Germinal center (tissue), 1 donor: ENCODE measurements around the gene PLXNA2.

Experiments used
- DNase-seq: peaks from one replicate; pipeline ENCODE4 v3.0.0; 2012; ENCODE audit warnings: mixed read lengths, low spot score

The PLXNA2 gene

DNA sequence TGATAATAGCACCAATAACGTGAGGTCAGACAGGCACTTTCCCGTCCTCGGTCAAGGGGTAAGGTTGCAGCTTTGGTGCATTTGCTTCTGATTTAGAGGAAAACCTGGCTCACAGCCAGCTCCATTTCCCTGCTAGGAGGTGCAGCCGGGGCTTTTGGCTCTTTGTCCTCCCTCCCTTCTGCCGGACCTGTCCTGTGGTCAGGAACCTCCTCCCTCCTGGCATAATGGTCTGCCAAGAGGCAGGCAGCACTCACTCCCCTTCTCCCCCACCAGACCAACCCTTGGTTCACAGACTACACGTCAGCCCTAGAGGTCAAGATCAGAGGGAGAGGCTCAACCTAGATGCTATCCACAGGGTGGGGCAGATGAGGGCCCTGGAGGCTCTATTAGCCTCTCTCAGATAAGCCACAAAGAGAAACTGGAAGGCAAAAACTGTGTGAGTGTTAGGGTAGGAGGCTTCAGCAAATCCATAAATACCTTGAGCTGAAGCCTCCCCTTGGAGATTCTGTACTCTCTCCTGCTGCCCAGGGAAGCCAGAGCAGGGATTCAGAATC is 64.8 kb downstream of the PLXNA2 start:
- no peak for DNase-seq

DNA sequence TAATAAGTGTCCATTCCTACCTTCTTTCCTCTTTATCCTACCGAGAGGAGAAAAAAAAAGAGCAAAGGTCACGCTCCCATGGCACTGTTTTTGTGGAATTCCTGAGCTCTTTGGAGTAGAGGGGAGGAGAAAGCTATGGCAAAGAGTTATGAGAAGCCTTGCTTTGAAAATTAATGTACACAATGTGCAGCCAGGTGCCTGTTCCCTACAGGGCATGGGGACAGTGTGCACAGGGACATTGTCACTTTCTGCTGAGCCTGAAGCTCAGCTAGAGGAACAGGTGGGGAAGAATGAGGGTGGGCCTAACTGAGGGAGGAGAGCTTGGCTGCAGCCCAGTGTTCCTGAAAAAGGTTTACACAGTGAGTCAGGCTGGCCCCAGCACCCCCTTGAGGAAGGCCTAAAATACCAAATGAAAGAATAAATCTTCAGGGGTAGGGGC is 66.1 kb downstream of the PLXNA2 start:
- DNase-seq = no peak

DNA sequence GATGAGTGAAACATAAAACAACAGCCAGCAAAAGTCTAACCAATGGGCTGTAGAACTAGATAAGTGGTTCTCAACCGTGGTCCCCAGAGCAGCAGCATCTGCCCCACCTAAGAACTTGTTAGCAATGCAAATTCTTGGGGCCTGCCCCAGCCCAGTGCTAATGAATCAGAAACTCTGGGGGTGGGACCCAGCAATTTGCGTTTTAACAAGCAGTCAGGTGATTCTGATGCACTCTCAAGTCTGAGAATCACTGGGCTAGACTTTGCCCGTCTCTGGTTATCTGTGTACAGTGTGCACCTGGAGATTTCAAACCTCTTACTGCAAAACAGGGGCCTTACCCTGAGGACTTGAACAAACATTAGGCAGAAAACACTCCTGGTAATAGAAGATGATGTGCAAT is 66.5 kb downstream of the PLXNA2 start:
- DNase-seq = peak; percentile 35

DNA sequence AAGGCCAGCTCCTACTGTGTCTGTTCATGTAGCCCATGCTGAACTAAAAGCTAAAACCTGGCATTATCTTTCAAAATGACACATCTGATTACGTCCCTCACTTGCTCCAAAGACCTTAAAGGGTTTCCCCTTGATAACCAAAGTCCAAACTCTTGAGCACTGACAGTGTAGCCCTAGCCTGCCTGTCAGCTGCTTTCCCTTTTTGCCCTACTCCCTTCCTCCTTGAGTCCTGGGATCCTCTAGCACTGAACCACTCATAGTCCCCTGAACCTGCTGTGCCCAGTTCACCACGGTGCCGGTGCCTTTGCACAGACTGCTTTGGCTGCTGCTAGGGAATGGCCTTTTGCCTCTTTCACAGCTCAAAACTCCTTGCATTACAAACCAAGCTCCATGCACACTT is 67.5 kb downstream of the PLXNA2 start:
- no peak for DNase-seq

DNA sequence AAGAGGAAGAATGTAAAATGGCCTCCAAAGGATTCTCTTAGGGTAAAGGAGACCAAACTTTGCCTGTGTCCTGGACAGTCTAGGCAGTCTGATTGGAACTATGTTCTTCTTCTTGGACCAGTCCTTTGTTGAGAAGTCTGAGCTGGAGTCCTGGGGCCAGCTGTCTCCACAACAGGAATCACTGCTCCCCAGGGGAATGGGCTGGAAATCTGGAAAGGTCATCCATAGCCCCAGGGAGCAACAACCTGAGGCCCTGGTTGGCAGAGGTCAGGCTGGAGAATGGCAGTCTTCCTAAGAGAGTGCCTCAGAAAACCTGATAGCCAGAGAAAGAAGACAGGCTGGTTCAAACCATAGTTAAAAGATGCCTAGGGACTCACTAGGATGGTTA is 68.7 kb downstream of the PLXNA2 start:
- DNase-seq = no peak

DNA sequence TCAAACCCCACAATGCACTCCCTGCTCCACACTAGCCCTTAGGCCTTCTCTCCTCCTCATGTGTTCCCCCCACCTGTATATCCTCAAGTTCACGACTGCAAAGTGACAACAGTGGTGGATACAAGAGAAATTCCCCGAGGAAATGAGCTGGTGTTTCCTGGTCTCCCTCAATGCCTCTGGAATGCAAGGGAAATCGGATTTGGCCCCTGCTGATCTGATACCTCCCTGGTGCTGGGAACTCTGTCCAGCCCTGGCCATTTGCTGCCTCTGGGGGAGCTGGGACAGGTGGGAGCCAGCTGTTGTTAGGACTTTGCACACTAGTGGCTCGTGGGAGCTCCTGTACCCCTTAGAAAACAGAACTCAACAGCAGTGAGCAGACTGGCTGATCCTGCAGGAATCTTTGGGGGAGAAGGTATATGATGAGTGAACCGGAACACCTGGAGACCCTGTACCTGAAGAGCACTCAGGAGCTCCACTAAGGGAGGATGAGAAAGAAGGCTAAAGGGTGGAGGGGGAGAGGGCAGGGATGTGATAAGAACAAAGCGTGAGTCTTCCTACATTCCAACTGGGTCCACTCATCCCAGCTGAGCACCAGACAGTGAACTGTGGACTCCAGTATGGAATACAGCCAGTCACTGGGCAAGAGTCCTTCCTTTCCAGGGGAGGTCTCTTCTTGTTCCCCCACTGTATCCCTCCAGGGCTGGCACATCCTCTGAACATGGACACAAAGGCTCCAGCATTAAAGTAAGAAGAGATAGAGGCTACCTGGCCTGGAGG is 69.3 kb downstream of the PLXNA2 start:
- DNase-seq = no peak

DNA sequence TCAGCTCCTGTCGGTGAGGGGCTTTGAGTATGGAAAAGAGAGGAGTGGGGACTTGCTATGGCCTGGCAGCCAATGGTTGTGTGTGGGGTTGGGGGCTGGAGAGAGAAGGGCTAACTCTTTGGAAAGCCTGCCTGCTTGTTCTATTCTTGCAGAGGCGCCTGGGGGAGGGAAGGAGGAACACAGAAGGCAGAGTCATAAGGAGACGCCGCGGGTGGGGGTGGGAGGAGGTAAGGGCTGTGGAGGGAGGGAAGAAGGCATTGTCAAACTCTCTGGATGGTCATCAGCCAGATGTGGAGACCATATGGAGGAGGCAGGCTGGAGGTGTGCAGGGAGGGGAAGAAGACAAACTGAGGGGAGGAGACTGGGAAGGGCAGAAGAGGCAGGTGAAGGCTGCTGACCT is 70.0 kb downstream of the PLXNA2 start:
- no peak for DNase-seq

DNA sequence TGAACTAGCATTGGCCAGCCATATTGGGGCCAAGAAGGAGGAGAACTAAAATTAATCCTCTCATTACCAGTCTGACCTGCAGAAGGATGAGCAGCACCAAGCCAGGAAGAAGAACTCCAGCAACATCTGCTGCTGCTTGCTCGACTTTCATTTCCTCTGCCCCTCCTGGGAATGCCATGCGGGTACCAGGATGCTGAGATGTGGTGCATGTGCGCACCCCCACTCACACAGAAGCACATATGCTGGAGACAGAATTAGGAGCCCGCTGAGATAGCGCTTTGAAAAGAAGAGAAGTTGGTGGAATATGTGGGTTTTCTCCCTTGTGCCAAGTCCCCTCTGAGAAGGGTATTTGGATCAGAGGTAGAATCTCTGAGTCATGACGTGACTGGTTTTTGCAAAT is 70.4 kb downstream of the PLXNA2 start:
- DNase-seq = no peak

DNA sequence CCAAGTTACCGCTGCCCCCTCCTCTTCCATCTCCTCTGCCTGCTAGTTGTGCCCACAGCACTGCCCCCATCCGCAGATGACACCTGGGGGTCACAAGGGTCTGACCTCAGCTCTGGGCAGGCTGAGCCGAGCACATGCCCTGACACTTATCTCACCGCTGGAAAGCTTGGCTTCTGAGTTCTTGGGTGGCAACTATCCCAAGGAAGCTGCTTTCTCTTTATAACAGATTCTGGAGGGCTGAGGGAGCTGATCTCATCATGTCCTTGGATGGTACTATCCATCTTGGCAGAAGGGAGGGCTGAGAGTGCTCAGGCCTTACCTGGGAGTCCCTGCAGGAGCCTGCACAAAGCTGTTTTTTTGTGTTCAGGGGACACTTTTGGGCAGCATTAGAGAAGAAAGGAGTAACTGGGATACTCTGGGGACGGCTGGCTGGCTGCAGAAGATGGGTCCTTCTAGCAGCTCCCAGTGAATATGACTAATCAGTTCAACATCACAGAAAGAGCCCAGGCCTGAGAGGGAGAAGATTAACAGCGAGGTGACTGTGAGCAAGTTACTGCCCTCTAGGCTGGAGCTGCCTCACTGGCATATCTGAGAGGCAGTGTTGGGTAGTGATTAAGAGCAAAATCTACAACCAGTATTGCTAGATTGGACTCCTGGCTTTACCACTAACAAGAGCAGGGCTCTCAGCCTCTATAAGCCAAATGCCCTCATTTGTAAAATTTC is 71.6 kb downstream of the PLXNA2 start:
- no peak for DNase-seq

DNA sequence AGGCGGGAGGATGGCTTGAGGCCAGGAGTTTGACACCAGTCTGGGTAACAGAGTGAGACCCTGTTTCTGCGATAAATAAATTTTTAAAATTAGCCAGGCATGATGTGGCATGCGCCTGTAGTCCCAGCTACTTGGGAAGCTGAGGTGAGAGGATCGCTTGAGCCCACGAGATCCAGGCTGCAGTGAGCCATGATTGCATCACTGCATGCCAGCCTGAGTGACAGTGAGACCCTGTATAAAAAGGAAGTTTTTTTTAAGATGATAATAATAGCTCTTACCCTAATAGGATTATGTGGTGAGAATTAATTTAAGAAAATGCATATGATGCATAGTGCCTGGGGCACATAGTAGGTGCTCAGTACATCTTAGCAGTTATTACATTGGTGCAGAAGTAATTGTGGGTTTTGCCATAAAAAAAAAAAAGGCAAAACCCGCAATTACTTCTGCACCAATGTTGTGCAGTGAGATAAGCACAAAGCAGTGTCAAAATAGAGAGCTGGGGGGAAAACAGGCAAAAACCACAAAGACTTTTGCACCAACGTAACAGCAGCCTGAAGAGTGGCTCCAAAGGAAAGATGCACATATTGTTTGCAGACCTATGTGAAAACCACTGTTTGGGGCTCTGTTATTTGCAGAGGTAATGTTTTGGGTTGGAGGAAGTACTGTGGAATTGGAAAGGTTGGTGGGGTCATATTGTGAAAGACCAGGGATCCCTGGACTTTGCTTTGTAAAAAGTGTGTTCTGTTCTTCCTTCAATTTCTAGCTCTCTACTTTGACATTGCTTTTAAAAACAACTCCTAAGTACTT is 72.4 kb downstream of the PLXNA2 start:
- no peak for DNase-seq

DNA sequence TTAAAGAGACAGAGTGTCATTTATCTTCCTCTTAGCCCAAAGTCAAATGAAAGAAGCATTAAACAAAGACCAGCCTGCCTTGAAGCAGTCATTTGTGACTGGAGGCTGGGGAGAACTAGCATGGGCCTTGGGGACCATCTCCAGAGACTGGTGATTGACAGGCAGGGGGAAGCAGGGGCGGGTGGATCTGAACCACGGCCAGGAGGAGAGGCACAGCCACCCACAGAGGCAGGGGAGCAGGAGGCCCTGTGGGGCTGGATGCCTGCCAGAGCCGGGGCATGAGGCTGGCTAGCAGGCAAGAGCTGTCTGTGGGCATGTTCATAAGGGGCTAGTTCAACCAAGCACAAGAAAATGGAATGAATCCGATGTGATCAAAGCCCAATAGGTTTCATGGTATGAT is 73.9 kb downstream of the PLXNA2 start:
- no peak for DNase-seq

DNA sequence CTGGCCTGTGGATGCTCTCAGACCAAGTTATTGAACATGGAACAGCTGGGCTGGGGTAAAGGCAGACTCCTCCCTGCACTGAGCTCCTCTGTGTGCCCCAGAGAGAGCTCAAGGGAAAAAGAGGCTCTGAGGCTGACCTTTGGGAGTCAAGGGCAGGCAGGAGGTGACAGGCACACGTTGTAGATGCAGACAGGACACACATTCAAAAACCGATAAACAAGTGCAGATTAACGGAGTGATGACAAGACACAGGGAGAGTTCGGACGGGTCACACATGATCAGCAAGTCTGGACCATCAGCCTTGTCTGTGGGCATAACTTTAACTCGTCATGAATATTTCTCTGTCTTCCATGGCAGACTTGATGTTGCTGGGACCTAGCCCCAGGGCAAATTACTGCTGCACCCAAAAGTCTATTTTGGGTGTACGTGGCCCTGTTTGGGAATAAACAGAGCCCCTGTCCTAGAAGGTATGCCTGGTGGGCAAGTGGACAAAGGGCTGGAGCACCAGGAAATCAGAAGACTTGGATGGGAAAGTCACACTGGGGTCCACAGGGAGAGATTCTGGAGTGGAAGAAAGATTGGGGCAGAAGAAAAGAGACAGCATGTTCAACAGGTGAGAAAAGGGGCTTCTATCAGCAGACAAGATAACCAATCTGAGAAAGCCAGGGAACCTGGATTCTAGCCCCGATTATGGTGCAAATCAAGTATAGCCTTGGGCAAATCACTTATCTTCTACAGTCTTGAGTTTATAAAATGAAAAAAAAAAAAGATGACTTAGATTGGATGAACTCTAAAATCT is 74.9 kb downstream of the PLXNA2 start:
- no peak for DNase-seq

DNA sequence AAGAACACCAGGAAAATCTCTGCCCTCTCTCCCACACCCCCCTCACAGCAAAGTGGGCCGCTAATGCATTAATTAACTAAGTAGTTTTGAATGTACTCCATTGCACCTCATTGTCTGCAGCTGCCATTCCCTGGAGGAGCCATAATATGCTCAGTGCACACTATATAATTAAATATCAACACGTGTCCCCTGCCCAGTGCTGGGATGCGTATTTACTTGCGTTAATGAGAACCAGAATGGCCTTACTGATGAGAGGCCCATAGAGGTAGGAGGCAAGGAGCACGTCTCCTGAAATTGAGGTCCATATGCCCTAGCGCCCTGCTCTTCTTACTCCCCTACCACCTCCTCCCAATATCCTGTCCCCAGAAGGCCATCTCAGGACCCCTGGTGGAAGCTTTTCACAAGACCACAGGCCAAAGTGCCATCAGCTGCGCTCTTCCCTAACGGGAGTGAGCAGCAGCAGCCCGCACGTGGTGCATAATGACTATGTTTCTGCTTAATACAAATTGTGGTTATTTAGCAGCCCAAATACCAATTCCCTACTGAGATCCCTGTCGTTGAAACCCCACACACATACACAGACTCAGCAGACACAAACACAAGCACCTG is 76.8 kb downstream of the PLXNA2 start:
- DNase-seq = no peak

DNA sequence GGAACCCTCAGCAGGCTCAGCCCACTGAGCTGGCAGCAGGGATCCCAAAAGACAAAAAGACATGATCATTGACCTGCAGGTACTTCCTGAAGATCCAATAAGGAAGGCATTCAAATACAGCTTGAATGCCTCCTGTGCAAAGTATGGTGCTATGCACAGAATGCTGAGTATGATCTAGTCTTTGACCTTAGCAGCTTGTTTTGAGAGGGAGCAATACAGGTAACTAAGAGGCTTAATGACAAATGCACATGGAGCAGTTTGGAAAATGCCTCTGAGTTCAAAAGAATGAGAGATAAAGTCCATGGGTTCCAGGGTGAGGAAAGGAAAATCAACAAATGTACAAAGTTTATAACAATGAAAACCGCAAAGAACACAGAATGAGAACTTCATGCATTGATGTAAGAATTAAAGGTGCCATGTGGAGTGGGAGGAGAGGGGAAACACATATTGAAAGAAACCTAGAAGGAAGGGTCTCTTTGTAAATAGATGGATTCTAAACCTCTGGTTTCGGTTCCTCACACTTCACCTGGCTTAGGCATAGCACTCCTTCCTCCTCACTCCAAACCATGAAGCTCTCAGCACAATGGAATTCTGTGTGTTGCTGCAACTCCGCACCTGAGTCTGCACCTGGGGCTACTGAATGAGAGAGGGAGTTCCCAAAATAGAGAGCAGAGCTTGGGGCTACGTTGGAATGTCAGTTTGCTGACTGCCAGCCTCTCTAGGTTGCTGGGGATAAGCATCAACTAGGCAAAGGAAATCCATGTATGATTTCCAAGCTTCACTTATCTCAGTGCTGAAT is 77.6 kb downstream of the PLXNA2 start:
- no peak for DNase-seq

DNA sequence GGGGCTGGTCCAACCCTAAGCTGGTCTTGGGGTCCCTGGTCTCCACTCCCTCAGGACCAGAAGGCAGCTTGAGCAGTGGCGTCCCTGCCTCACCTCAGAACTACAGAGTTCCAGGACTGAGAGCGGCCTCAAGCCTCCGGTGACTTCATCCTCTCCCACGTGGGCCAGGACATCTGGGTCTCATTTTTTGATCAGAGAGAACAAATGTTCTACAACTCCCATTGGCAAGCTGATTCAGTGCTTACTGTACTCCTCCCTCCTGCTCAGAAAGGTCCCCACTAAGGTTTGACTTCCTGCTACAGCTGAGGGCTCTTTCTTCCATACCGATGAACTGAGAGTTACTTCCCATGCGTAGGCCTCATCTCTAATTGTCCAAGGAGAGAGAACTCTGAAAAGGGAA is 78.5 kb downstream of the PLXNA2 start:
- DNase-seq = no peak

DNA sequence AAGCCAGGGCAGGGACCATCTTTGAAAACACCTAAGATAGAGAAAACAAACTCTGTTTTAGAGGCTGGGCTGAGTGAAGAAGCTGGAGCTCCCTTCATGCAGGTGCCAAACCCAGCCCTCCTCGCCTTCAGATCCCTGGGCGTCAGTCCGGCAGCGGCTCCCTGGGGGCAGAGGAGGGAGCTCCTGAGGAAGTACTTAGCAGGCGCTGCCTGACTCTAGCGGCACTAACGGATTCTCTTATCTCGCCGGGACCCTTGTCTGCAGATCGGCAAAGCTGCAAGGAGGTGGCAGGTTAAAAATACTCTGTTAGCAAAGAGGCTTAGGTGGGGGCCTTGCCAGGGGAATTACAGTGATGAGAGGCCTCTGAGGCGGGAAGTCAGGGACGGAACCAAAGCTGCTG is 79.6 kb downstream of the PLXNA2 start:
- no peak for DNase-seq

DNA sequence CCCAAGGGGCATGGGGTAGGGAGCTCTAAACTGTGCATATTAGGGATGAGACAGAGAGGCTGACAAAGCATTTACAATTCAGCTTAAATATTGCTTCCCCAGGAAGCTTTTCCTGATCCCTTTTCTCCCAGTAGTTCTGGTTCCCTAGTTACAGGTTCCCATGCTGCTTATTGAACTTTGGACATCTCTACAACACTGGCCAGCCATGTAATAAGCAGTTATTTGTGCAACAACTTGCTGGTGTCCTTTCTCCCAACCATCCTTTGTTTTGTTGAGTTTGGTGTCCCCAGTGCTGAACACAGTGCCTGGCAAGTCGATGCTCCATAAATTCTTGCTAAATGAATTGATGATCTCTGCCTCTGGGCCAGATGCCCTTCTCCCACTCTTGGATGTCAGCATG is 80.6 kb downstream of the PLXNA2 start:
- no peak for DNase-seq

DNA sequence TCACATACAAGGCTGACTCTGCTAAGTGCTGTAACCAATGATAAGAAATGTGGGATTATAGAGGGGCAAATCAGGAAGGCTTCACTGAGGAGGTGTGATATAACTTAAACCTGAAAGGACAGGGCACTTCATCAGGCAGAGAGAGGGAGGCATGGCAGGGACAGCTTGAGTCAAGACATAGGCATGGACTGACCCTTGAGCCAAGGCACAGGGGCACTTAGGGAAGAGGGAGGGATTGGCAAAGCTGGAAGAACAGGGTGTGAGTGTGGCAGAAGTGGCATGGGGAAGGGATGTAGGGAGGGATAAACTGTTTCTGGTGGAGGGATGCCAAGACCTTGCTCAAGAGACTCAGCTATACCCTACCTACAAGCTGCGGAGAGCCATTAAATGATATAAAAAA is 81.3 kb downstream of the PLXNA2 start:
- DNase-seq = no peak

DNA sequence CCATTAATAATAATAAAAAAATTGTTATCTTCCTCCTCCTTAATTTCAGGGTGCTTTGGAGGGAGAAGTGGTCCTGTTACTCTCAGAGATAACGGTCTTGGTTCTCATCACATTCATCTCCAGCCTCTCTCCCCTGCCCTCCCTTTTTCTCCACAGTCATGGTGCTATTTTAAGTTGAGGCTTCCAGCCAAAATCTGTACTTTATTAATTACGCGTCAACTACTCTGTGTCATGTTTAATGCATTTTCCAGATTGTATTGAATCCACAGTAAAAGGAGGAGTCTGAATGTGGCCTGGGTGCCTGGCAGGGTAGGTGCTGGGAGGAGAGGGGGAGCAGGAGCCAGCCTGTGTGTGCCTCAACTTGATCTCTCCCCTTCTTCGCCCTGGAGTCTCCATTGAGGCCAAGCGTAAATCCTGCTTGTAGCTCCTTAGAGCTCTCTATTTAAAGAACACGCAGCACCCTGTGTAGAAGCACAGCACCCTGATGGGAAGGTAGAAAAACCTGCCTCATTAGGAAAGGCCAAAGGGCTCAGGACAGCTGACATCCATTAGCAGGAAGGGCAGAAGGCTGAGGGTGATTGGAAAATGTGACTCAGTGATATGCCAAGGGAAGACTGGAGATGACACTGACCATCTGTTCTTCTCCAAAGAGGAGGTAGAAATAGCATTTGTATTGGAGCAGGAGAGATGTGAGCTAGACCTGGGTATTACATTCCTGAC is 82.4 kb downstream of the PLXNA2 start:
- no peak for DNase-seq

DNA sequence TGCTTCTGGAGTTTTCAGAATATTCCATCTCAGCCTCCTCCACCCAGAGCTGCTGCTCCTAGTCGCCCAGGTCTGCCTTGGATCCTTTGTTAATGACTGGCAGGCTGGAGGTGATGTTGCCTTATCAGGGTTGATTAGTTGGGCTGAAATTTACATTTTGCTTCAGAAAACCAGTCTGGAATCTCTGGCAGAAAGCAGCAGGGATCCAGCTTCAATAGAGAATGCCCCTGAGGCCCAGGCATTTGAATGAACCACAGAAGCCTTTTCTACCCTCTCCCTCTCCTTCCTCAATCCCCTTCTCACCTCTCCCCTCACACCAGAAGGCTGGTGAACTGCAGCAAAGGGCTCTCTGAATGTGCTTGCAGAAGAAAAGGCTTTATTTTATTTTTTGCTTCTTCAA is 83.2 kb downstream of the PLXNA2 start:
- DNase-seq = no peak
